HepG2 (cell line): ENCODE data around the gene TAB3. TPM values are rescaled to one million over a fixed set of nuclear protein-coding genes. Genes with fewer than 3 reads are reported as not detected.

Experiments
- ATAC-seq: fragments of 200-7000 bp; cut with Tn5 transposase; 3 replicates; pipeline ENCODE4 v1.9.1; 2020; ENCODE audit warnings: mild to moderate bottlenecking, moderate library complexity
- BruUV-seq: library from RNA; stranded (reverse); fragments of 400-500 nt; replicated peaks from 2 replicates; lab custom pipeline; 2021; lab: Mats Ljungman, UMichigan
- CTCF ChIA-PET: fragments of 300-600 bp; formaldehyde crosslinking; extraction: SDS; loops from one replicate; lab custom pipeline; 2021; ENCODE audit warnings: low total read pairs, inconsistent platforms, low intra/inter-chr PET ratio; lab: Yijun Ruan, JAX
- POLR2A ChIA-PET: fragments of 350-600 bp; sonication (Branson Sonifier 250); formaldehyde crosslinking; loops from one replicate; lab custom pipeline; 2020; ENCODE audit warnings: antibody characterized with exemption, inconsistent platforms; lab: Yijun Ruan, JAX
- DNase-seq: peaks from one replicate; pipeline ENCODE4 v3.0.0-alpha.2; 2015; ENCODE audit warnings: low spot score
- FAIRE-seq: peaks from 3 replicates; lab custom pipeline; 2011; peaks lifted over from hg19 to GRCh38; lab: Jason Lieb, UNC
- H2AFZ ChIP-seq: one replicate; pipeline ENCODE4 v1.6.1; 2011; ENCODE audit warnings: low read length, inconsistent platforms
- H3K27ac ChIP-seq: fragments of 300-600 bp; 3 replicates; pipeline ENCODE4 v1.8.0; 2011; ENCODE audit warnings: mixed run types, mild to moderate bottlenecking, mixed read lengths, low read length, inconsistent platforms; ENCODE audit not compliant: insufficient read depth; ENCODE audit errors: extremely low read length
- H3K27me3 ChIP-seq, 2 experiments: fragments of 200-600 bp in 1 of 2; 2 replicates in 1 of 2; 3 replicates in 1 of 2; pipeline versions ENCODE4 v1.6.0 to v1.8.0; 2011; ENCODE audit warnings: low read length in 2 of 2, mild to moderate bottlenecking in 2 of 2, moderate library complexity in 2 of 2, inconsistent platforms in 1 of 2; ENCODE audit not compliant: insufficient read depth in 2 of 2, control insufficient read depth in 1 of 2
- H3K36me3 ChIP-seq, 2 experiments: fragments of 200-600 bp in 1 of 2; replicated peaks in 1 of 2; 2 replicates in 1 of 2; 3 replicates in 1 of 2; pipeline versions ENCODE4 v1.5.1 to v1.8.0; 2011; ENCODE audit warnings: low read length in 2 of 2, inconsistent platforms in 1 of 2; ENCODE audit not compliant: insufficient read depth in 2 of 2, control insufficient read depth in 1 of 2
- H3K4me1 ChIP-seq: 2 replicates; pipeline ENCODE4 v1.5.1; 2012; ENCODE audit warnings: low read length, inconsistent platforms; ENCODE audit not compliant: insufficient read depth
- H3K4me2 ChIP-seq: 2 replicates; pipeline ENCODE4 v1.6.0; 2011; ENCODE audit warnings: low read depth, low read length, inconsistent platforms
- H3K4me3 ChIP-seq, 3 experiments: fragments of 200-600 bp in 1 of 3; sonication (generic), shearing (Covaris generic) in 1 of 3; replicated peaks in 1 of 3; 2 replicates each; pipeline ENCODE4 v1.5.1; 2011 to 2016; ENCODE audit warnings: low read length in 3 of 3, inconsistent platforms in 2 of 3, low read depth in 2 of 3, mild to moderate bottlenecking in 2 of 3, control low read depth in 1 of 3, mixed read lengths in 1 of 3; ENCODE audit not compliant: insufficient read depth in 1 of 3
- H3K79me2 ChIP-seq: one replicate; pipeline ENCODE4 v1.6.1; 2011; ENCODE audit warnings: low read length, inconsistent platforms; ENCODE audit not compliant: insufficient read depth
- H3K9ac ChIP-seq: 2 replicates; pipeline ENCODE4 v1.6.0; 2011; ENCODE audit warnings: mild to moderate bottlenecking, low read depth, low read length, inconsistent platforms; ENCODE audit not compliant: insufficient read depth
- H3K9me3 ChIP-seq: 2 replicates; pipeline ENCODE4 v1.5.1; 2012; ENCODE audit warnings: mild to moderate bottlenecking, low read length
- H4K20me1 ChIP-seq: 2 replicates; pipeline ENCODE4 v1.6.0; 2011; ENCODE audit warnings: inconsistent platforms, mild to moderate bottlenecking, low read length, moderate library complexity; ENCODE audit not compliant: insufficient read depth
- ARID3A ChIP-seq: IDR thresholded peaks from 2 replicates; pipeline ENCODE4 v1.6.1; 2012; ENCODE audit warnings: low read depth, low read length, improper control_type of control experiment
- FOXO4 ChIP-seq: sonication (generic); formaldehyde crosslinking; conservative IDR thresholded peaks from 2 replicates; pipeline ENCODE4 v1.8.1; 2023; ENCODE audit warnings: missing genetic modification reagents
- PAX8 ChIP-seq: sonication (generic); formaldehyde crosslinking; IDR thresholded peaks from 2 replicates; pipeline ENCODE4 v1.8.0; 2022; ENCODE audit warnings: mild to moderate bottlenecking, missing genetic modification reagents, borderline replicate concordance
- TCF7 ChIP-seq: sonication (generic); IDR thresholded peaks from 2 replicates; pipeline ENCODE4 v1.6.1; 2016; ENCODE audit warnings: antibody characterized with exemption, low read depth
- THAP7 ChIP-seq: sonication (generic); formaldehyde crosslinking; IDR thresholded peaks from 2 replicates; pipeline ENCODE4 v1.8.1; 2023; ENCODE audit warnings: mild to moderate bottlenecking, missing genetic modification reagents
- ZBTB1 ChIP-seq: sonication (generic); formaldehyde crosslinking; IDR thresholded peaks from 2 replicates; pipeline ENCODE4 v1.4.0; 2020; ENCODE audit warnings: missing genetic modification reagents, borderline replicate concordance
- WGBS: methylation state at CpG from one replicate; pipeline ENCODE4 v1.1.6; 2017; ENCODE audit warnings: low lambda C conversion rate; 5-methylcytosine and 5-hydroxymethylcytosine counted together
- in situ Hi-C: cut with HindIII; loops from 2 replicates; pipeline ENCODE4 v1.10.0; 2017; ENCODE audit warnings: low pct_unique_long_range_greater_than_20kb; ENCODE audit not compliant: extremely low pct_ligation_motif_present
- intact Hi-C: fragments of 100-400 bp; cut with micrococcal nuclease; formaldehyde crosslinking; loops from one replicate; pipeline ENCODE4 v1.10.0; 2022; ENCODE audit not compliant: unreplicated experiment
- polyA plus RNA-seq, 8 experiments: library from polyadenylated mRNA; depleted of rRNA in 3 of 8; stranded (reverse) in 7 of 8; unstranded in 1 of 8; fragments of >200 nt; fragmentation: Illumina TruSeq in 4 of 8; extraction: Trizol in 4 of 8; gene quantifications; 2 replicates each; pipeline versions ENCODE4 v1.2.1 to v1.2.3, GENCODE V29; 2011 to 2016; ENCODE audit warnings: low read depth in 4 of 8, missing spikeins in 1 of 8, mixed read lengths in 1 of 8; ENCODE audit not compliant: insufficient read depth in 1 of 8
- total RNA-seq, 5 experiments: library from RNA; depleted of rRNA; stranded (reverse); fragments of >200 nt; fragmentation: Illumina TruSeq; extraction: Trizol; gene quantifications; 2 replicates each; pipeline ENCODE4 v1.2.3, GENCODE V29; 2016; ENCODE audit warnings: low read depth in 1 of 5

TAB3 gene
- total and polyA plus RNA-seq, 2 of the 13 experiments (the other 11 are each of a cell fraction or from before 2014, with no cell fraction given) = 27.2 to 59.8 TPM

DNA sequence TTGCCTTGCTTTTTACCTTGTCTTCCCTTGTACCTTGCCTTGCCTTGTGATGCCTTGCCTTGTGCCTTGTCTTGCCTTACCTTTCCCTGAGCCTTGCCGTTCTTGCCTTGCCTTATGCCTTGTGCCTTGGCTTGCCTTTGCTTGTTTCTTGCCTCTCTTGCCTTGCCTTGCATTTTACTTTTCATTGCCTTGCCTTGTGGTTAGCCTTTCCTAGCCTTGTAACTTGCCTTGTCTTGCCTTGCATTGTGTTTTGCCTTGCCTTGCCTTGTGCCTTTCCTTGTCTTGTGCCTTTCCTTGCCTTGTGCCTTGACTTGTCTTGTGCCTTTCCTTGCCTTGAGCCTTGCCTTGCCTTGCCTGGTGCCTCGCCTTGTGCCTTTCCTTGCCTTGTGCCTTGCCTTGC lies 84.6 kb downstream of the TAB3 start:
- no peaks in the 10 kb centered on the region; a peak in 2 of 5 replicates for H3K27me3 ChIP-seq
- BruUV-seq = no TSS peak
- ATAC-seq = no peak
- CTCF ChIA-PET = no interaction called here
- FAIRE-seq = no peak
- H4K20me1 ChIP-seq = no peaks in the 10 kb centered on the region
- no peak for TF ChIP-seq TCF7
- no peak for TF ChIP-seq FOXO4
- TF ChIP-seq THAP7 (CRISPR knock-in tag) = no peak
- TF ChIP-seq ZBTB1 = no peak
- no peak for TF ChIP-seq PAX8
- TF ChIP-seq ARID3A = no peak
- TF ChIP-seq, all 625 proteins: peak for 0
- Histone ChIP-seq H2AFZ (no peak overlapping the region), H3K9ac (no peak overlapping the region), H3K36me3 (no peaks in the 10 kb centered on the region), H3K27ac (no peak overlapping the region), H3K79me2 (no peaks in the 10 kb centered on the region), H3K4me1 (peaks cover 6% of the 10 kb centered on the region; the same call in 1 of the 2 replicates), H3K9me3 (no peaks in the 10 kb centered on the region), H3K4me2 (no peak overlapping the region), H3K4me3 (no peak overlapping the region)
- POLR2A ChIA-PET = no interaction called here
- intact Hi-C loops = no loop called here
- 50% methylated on average over 2 of the region's 2 CpGs for WGBS
- in situ Hi-C loops = no loop called here
- DNase-seq = no peak
